Neutrophil (primary cell): Measurements from ENCODE around the gene NUDT1.

Source experiments
- H3K27ac ChIP-seq: fragments of 200-600 bp; sonication (generic); 2 replicates; pipeline ENCODE4 v1.5.1; 2016; ENCODE audit warnings: mild to moderate bottlenecking, moderate library complexity
- H3K27me3 ChIP-seq: fragments of 200-600 bp; sonication (generic); 2 replicates; pipeline ENCODE4 v1.6.0; 2016; ENCODE audit warnings: mild to moderate bottlenecking
- H3K36me3 ChIP-seq: fragments of 200-600 bp; sonication (generic); 2 replicates; pipeline ENCODE4 v1.5.1; 2017
- H3K4me1 ChIP-seq, 2 experiments: fragments of 200-600 bp in 1 of 2; sonication (generic) in 1 of 2; 1 replicate in 1 of 2; 2 replicates in 1 of 2; pipeline versions ENCODE4 v1.5.1 to v1.6.1; 2013 to 2016; ENCODE audit warnings: low read depth in 1 of 2, low read length in 1 of 2, mild to moderate bottlenecking in 1 of 2, moderate library complexity in 1 of 2; ENCODE audit not compliant: control insufficient read depth in 1 of 2, insufficient read depth in 1 of 2
- H3K4me3 ChIP-seq, 2 experiments: fragments of 200-600 bp in 1 of 2; sonication (generic) in 1 of 2; 1 replicate in 1 of 2; 2 replicates in 1 of 2; pipeline ENCODE4 v1.5.1; 2013 to 2016; ENCODE audit warnings: low read depth in 1 of 2, low read length in 1 of 2, mild to moderate bottlenecking in 1 of 2, moderate library complexity in 1 of 2
- H3K9me3 ChIP-seq: fragments of 200-600 bp; sonication (generic); 2 replicates; pipeline ENCODE4 v1.5.1; 2016
- CTCF ChIP-seq: fragments of 200-600 bp; sonication (generic); IDR thresholded peaks from 2 replicates; pipeline ENCODE4 v1.5.1; 2016; ENCODE audit warnings: antibody characterized with exemption

The NUDT1 gene

GRCh38 chr7:2217716-2218443, 24.1 kb upstream of the NUDT1 start:
- Histone ChIP-seq H3K4me1 (no peaks in the 10 kb centered on the region), H3K27ac (no peak overlapping the region), H3K36me3 (peaks cover 92% of the 10 kb centered on the region), H3K4me3 (no peak overlapping the region), H3K27me3 (no peaks in the 10 kb centered on the region), H3K9me3 (no peaks in the 10 kb centered on the region)
- TF ChIP-seq CTCF, result no peak

- no peak overlapping the region for H3K4me3 ChIP-seq
- H3K36me3 ChIP-seq, result peaks cover 92% of the 10 kb centered on the region
- H3K4me1 ChIP-seq, result no peaks in the 10 kb centered on the region
- no peak for TF ChIP-seq CTCF
- no peaks in the 10 kb centered on the region for H3K9me3 ChIP-seq
- no peaks in the 10 kb centered on the region for H3K27me3 ChIP-seq
- no peak overlapping the region for H3K27ac ChIP-seq
Measured at GRCh38 chr7:2218444-2218785, 23.6 kb upstream of the NUDT1 start.

- Histone ChIP-seq H3K4me1 (no peaks in the 10 kb centered on the region), H3K27me3 (no peaks in the 10 kb centered on the region), H3K4me3 (no peak overlapping the region), H3K36me3 (peaks cover 92% of the 10 kb centered on the region), H3K27ac (no peak overlapping the region), H3K9me3 (no peaks in the 10 kb centered on the region)
- no peak for TF ChIP-seq CTCF
Measured at GRCh38 chr7:2219136-2219535, 22.9 kb upstream of the NUDT1 start.

- no peak for TF ChIP-seq CTCF
- no peak overlapping the region for H3K4me3 ChIP-seq
- no peak overlapping the region for H3K27ac ChIP-seq
- H3K9me3 ChIP-seq, result no peaks in the 10 kb centered on the region
- peaks cover 92% of the 10 kb centered on the region for H3K36me3 ChIP-seq
- no peaks in the 10 kb centered on the region for H3K4me1 ChIP-seq
- no peaks in the 10 kb centered on the region for H3K27me3 ChIP-seq
Measured at GRCh38 chr7:2219606-2220005, 22.4 kb upstream of the NUDT1 start.

- Histone ChIP-seq H3K4me3 (no peak overlapping the region), H3K27ac (no peak overlapping the region), H3K27me3 (no peaks in the 10 kb centered on the region), H3K4me1 (no peaks in the 10 kb centered on the region), H3K36me3 (peaks cover 94% of the 10 kb centered on the region), H3K9me3 (no peaks in the 10 kb centered on the region)
- no peak for TF ChIP-seq CTCF
Measured at GRCh38 chr7:2220030-2220429, 22.0 kb upstream of the NUDT1 start.

GRCh38 chr7:2220506-2220905, 21.5 kb upstream of the NUDT1 start:
- Histone ChIP-seq H3K27ac (no peak overlapping the region), H3K36me3 (peaks cover 95% of the 10 kb centered on the region), H3K4me1 (no peaks in the 10 kb centered on the region), H3K9me3 (no peaks in the 10 kb centered on the region), H3K27me3 (no peaks in the 10 kb centered on the region), H3K4me3 (no peak overlapping the region)
- TF ChIP-seq CTCF, result no peak
